ENCODE measurements around the gene GPR108. TPM values are rescaled to one million over a fixed set of nuclear protein-coding genes. Genes with fewer than 3 reads are reported as not detected.

Gene GPR108
- total RNA-seq, 2 donors from 2014 or later, result 61.4 to 67.2 TPM

- Mint-ChIP-seq H3K27ac (no peak overlapping the region), H3K4me3 (no peak overlapping the region), H3K36me3 (ENCODE audit: low read depth) (peaks cover 5% of the 10 kb centered on the region), H3K9me3 (peaks cover 8% of the 10 kb centered on the region), H3K4me1 (peaks cover 10% of the 10 kb centered on the region), H3K27me3 (ENCODE audit: insufficient read depth) (peaks cover 2% of the 10 kb centered on the region)
- no peak for DNase-seq
- Histone ChIP-seq H3K4me1 (ENCODE audit: control insufficient read depth, insufficient read depth, low read length) (no peaks in the 10 kb centered on the region), H3K36me3 (ENCODE audit: control insufficient read depth, insufficient read depth, low read length) (no peaks in the 10 kb centered on the region), H3K27me3 (ENCODE audit: control insufficient read depth, insufficient read depth, low read length, poor library complexity, severe bottlenecking) (no peaks in the 10 kb centered on the region), H3K9me3 (ENCODE audit: control insufficient read depth, low read length) (no peaks in the 10 kb centered on the region), H3K27ac (ENCODE audit: low read depth, low read length) (no peak overlapping the region), H3K4me3 (ENCODE audit: low read length) (no peak overlapping the region), H3K9ac (ENCODE audit: extremely low read depth, low read length, poor library complexity, severe bottlenecking) (no peak overlapping the region)
- WGBS, 2 experiments (ENCODE audit: insufficient coverage in 1 of 2, insufficient read length in 1 of 2), result 88 to 91% methylated on average over 12 to 15 of the region's 15 CpGs
- TF ChIP-seq CTCF (conservative IDR thresholded peaks at IDR 0.05), result no peak
Measured at GRCh38 chr19:6724631-6725492, 12.5 kb downstream of the GPR108 start.

- Mint-ChIP-seq H3K27me3 (ENCODE audit: insufficient read depth) (peaks cover 2% of the 10 kb centered on the region), H3K36me3 (ENCODE audit: low read depth) (no peaks in the 10 kb centered on the region), H3K9me3 (peaks cover 8% of the 10 kb centered on the region), H3K4me1 (peaks cover 10% of the 10 kb centered on the region), H3K4me3 (no peak overlapping the region), H3K27ac (peak overlapping the region; percentile 4)
- Histone ChIP-seq H3K9me3 (ENCODE audit: control insufficient read depth, low read length) (no peaks in the 10 kb centered on the region), H3K36me3 (ENCODE audit: control insufficient read depth, insufficient read depth, low read length) (no peaks in the 10 kb centered on the region), H3K27ac (ENCODE audit: low read depth, low read length) (no peak overlapping the region), H3K9ac (ENCODE audit: extremely low read depth, low read length, poor library complexity, severe bottlenecking) (no peak overlapping the region), H3K4me3 (ENCODE audit: low read length) (no peak overlapping the region), H3K27me3 (ENCODE audit: control insufficient read depth, insufficient read depth, low read length, poor library complexity, severe bottlenecking) (no peaks in the 10 kb centered on the region), H3K4me1 (ENCODE audit: control insufficient read depth, insufficient read depth, low read length) (no peaks in the 10 kb centered on the region)
- no peak for DNase-seq
- 86 to 96% methylated on average over 4 to 5 of the region's 5 CpGs for WGBS, 2 experiments (ENCODE audit: insufficient coverage in 1 of 2, insufficient read length in 1 of 2)
- no peak for TF ChIP-seq CTCF (conservative IDR thresholded peaks at IDR 0.05)
Measured at GRCh38 chr19:6723738-6724137, 13.6 kb downstream of the GPR108 start.

- WGBS, 2 experiments (ENCODE audit: insufficient coverage in 1 of 2, insufficient read length in 1 of 2), result 68 to 72% methylated on average over 11 to 13 of the region's 13 CpGs
- Histone ChIP-seq H3K4me1 (ENCODE audit: control insufficient read depth, insufficient read depth, low read length) (no peaks in the 10 kb centered on the region), H3K36me3 (ENCODE audit: control insufficient read depth, insufficient read depth, low read length) (no peaks in the 10 kb centered on the region), H3K4me3 (ENCODE audit: low read length) (no peak overlapping the region), H3K9me3 (ENCODE audit: control insufficient read depth, low read length) (no peaks in the 10 kb centered on the region), H3K9ac (ENCODE audit: extremely low read depth, low read length, poor library complexity, severe bottlenecking) (no peak overlapping the region), H3K27ac (ENCODE audit: low read depth, low read length) (no peak overlapping the region), H3K27me3 (ENCODE audit: control insufficient read depth, insufficient read depth, low read length, poor library complexity, severe bottlenecking) (no peaks in the 10 kb centered on the region)
- H3K9me3 Mint-ChIP-seq, result peaks cover 7% of the 10 kb centered on the region
- H3K4me3 Mint-ChIP-seq, result no peak overlapping the region
- peaks cover 2% of the 10 kb centered on the region for H3K27me3 Mint-ChIP-seq (ENCODE audit: insufficient read depth)
- peaks cover 10% of the 10 kb centered on the region for H3K4me1 Mint-ChIP-seq
- DNase-seq, result peak; percentile 67
- TF ChIP-seq CTCF (conservative IDR thresholded peaks at IDR 0.05), result no peak
- H3K36me3 Mint-ChIP-seq (ENCODE audit: low read depth), result no peaks in the 10 kb centered on the region
- H3K27ac Mint-ChIP-seq, result peak overlapping the region; percentile 84
Measured at GRCh38 chr19:6723108-6723618, 14.2 kb downstream of the GPR108 start.
